Spinal cord (tissue), 10 donors: Measurements from ENCODE around the gene ECT2L. TPM values are rescaled to one million over a fixed set of nuclear protein-coding genes. Genes with fewer than 3 reads are reported as not detected.

ENCODE experiments used
- DNase-seq, 6 donors: peaks; one replicate each; pipeline versions ENCODE4 v3.0.0 to v3.0.0-alpha.2; 2013 to 2015; ENCODE audit warnings: low spot score in 6 of 6, low read depth in 4 of 6
- H3K27ac ChIP-seq: one replicate; pipeline ENCODE4 v1.5.1; 2013; ENCODE audit warnings: low read depth, low read length, control low read depth
- H3K27me3 ChIP-seq: one replicate; pipeline ENCODE4 v1.6.1; 2013; ENCODE audit warnings: low read length; ENCODE audit not compliant: control insufficient read depth, insufficient read depth
- H3K36me3 ChIP-seq: one replicate; pipeline ENCODE4 v1.6.1; 2013; ENCODE audit warnings: low read length; ENCODE audit not compliant: control insufficient read depth, insufficient read depth
- H3K4me1 ChIP-seq: one replicate; pipeline ENCODE4 v1.6.1; 2013; ENCODE audit warnings: low read length; ENCODE audit not compliant: control insufficient read depth, insufficient read depth
- H3K4me3 ChIP-seq: one replicate; pipeline ENCODE4 v1.5.1; 2013; ENCODE audit warnings: low read depth, low read length, control low read depth
- H3K9me3 ChIP-seq: one replicate; pipeline ENCODE4 v1.6.1; 2013; ENCODE audit warnings: low read length; ENCODE audit not compliant: control insufficient read depth, insufficient read depth
- WGBS: methylation state at CpG from one replicate; pipeline ENCODE4 v1.1.5; 2013; ENCODE audit warnings: missing lambda C conversion rate; ENCODE audit not compliant: insufficient coverage; 5-methylcytosine and 5-hydroxymethylcytosine counted together
- long read RNA-seq, 4 donors: transcript quantifications; one replicate each; lab custom pipeline, GENCODE V29; 2026
- polyA plus RNA-seq, 2 donors: library from polyadenylated mRNA; unstranded; fragments of 120-200 nt; gene quantifications; one replicate each; pipeline ENCODE4 v1.2.1, GENCODE V29; 2013; ENCODE audit not compliant: insufficient read length in 2 of 2
- total RNA-seq, 2 donors: library from RNA; depleted of rRNA in 1 of 2; stranded (reverse); fragments of 120-200 nt in 1 of 2; fragments of >200 nt in 1 of 2; gene quantifications; one replicate each; pipeline versions ENCODE4 v1.2.3 to v1.2.4, GENCODE V29; 2013 to 2014
- donor health status: healthy.

The ECT2L gene
- total RNA-seq (under 1 TPM; 0.89 to 0.99 TPM), polyA plus RNA-seq (under 1 TPM; 0.54 to 0.67 TPM)
- long read RNA-seq, donor 1: 0 reads
- long read RNA-seq, donor 2: 0 reads
- long read RNA-seq, donor 3, partial matches to known transcripts: 7 of 7 reads
- long read RNA-seq, donor 3, other reads (novel, unspliced or antisense): 0 of 7 reads
- long read RNA-seq, donor 4, partial matches to known transcripts: 12 of 12 reads
- long read RNA-seq, donor 4, other reads (novel, unspliced or antisense): 0 of 12 reads

GRCh38 chr6:138795809-138796603 is at the start of gene ECT2L:
Gene ECT2L, plus strand, starts transcription at chr6:138796087. Its CDS starts 17,188 bp downstream, at chr6:138813275.
- Histone ChIP-seq H3K27me3 (peaks cover 9% of the 10 kb centered on the region), H3K4me1 (peaks cover 7% of the 10 kb centered on the region), H3K9me3 (no peaks in the 10 kb centered on the region), H3K4me3 (peak within 1 kb of the TSS; percentile 43), H3K27ac (peak within 1 kb of the TSS; percentile 22), H3K36me3 (peaks cover 3% of the 10 kb centered on the region)
- DNase-seq: peak in 2 of 6 donors; percentile 38 to 58
- WGBS: 6% methylated on average over 44 of the region's 50 CpGs

GRCh38 chr6:138752017-138752416 is 43.9 kb upstream of the ECT2L start:
- Histone ChIP-seq H3K9me3 (no peaks in the 10 kb centered on the region), H3K4me1 (no peaks in the 10 kb centered on the region), H3K27ac (no peak overlapping the region), H3K4me3 (no peak overlapping the region), H3K36me3 (no peaks in the 10 kb centered on the region), H3K27me3 (no peaks in the 10 kb centered on the region)
- DNase-seq: no peak
- WGBS: 100% methylated on average over 1 of the region's 4 CpGs

GRCh38 chr6:138757136-138757535 is 38.8 kb upstream of the ECT2L start:
- H3K4me1 ChIP-seq: no peaks in the 10 kb centered on the region
- no CpG with 5 or more reads among the region's 4 CpGs for WGBS
- H3K27me3 ChIP-seq: no peaks in the 10 kb centered on the region
- no peaks in the 10 kb centered on the region for H3K9me3 ChIP-seq
- no peak overlapping the region for H3K4me3 ChIP-seq
- H3K36me3 ChIP-seq: no peaks in the 10 kb centered on the region
- DNase-seq: no peak
- H3K27ac ChIP-seq: no peak overlapping the region

GRCh38 chr6:138765896-138766655 is 29.8 kb upstream of the ECT2L start:
- Histone ChIP-seq H3K4me1 (no peaks in the 10 kb centered on the region), H3K27ac (no peak overlapping the region), H3K4me3 (no peak overlapping the region), H3K36me3 (no peaks in the 10 kb centered on the region), H3K9me3 (no peaks in the 10 kb centered on the region), H3K27me3 (no peaks in the 10 kb centered on the region)
- no CpG with 5 or more reads among the region's 3 CpGs for WGBS
- peak in 3 of 6 donors; percentile 36 to 87 (median 86) for DNase-seq

GRCh38 chr6:138769102-138769676 is 26.7 kb upstream of the ECT2L start:
- Histone ChIP-seq H3K9me3 (no peaks in the 10 kb centered on the region), H3K27me3 (no peaks in the 10 kb centered on the region), H3K27ac (no peak overlapping the region), H3K36me3 (no peaks in the 10 kb centered on the region), H3K4me3 (no peak overlapping the region), H3K4me1 (no peaks in the 10 kb centered on the region)
- WGBS: 70% methylated on average over 4 of the region's 6 CpGs
- DNase-seq: no peak

- H3K4me3 ChIP-seq: peak overlapping the region; percentile 76
- peak overlapping the region; percentile 97 for H3K27ac ChIP-seq
- H3K9me3 ChIP-seq: no peaks in the 10 kb centered on the region
- no CpG with 5 or more reads among the region's 8 CpGs for WGBS
- H3K36me3 ChIP-seq: no peaks in the 10 kb centered on the region
- no peak for DNase-seq
- H3K4me1 ChIP-seq: peaks cover 3% of the 10 kb centered on the region
- no peaks in the 10 kb centered on the region for H3K27me3 ChIP-seq
Observed at GRCh38 chr6:138772596-138773176, 23.2 kb upstream of the ECT2L start.

GRCh38 chr6:138773177-138774091 is 22.5 kb upstream of the ECT2L start, which contains the start of gene CCDC28A:
Gene CCDC28A, plus strand, starts transcription at chr6:138773769. Its CDS starts 2,352 bp downstream, at chr6:138776121.
- peak within 1 kb of the TSS; percentile 76 for H3K4me3 ChIP-seq
- H3K27me3 ChIP-seq: no peaks in the 10 kb centered on the region
- H3K4me1 ChIP-seq: peaks cover 3% of the 10 kb centered on the region
- H3K9me3 ChIP-seq: no peaks in the 10 kb centered on the region
- WGBS: 0% methylated on average over 41 of the region's 47 CpGs
- H3K36me3 ChIP-seq: no peaks in the 10 kb centered on the region
- H3K27ac ChIP-seq: peak within 1 kb of the TSS; percentile 97
- DNase-seq: peak; percentile 94 to 100 (median 98)

- peak overlapping the region; percentile 76 for H3K4me3 ChIP-seq
- DNase-seq: peak in 1 of 6 donors; percentile 37
- H3K36me3 ChIP-seq: no peaks in the 10 kb centered on the region
- no peaks in the 10 kb centered on the region for H3K27me3 ChIP-seq
- H3K4me1 ChIP-seq: peaks cover 3% of the 10 kb centered on the region
- no peaks in the 10 kb centered on the region for H3K9me3 ChIP-seq
- H3K27ac ChIP-seq: no peak overlapping the region
- WGBS: no CpG with 5 or more reads among the region's 3 CpGs
Observed at GRCh38 chr6:138774370-138774769, 21.5 kb upstream of the ECT2L start.
